GM12892 (cell line): ENCODE measurements around the gene C10orf71.

ENCODE experiments used
- POLR2A ChIP-seq: IDR thresholded peaks from 2 replicates; pipeline ENCODE4 v1.6.1; 2011; ENCODE audit warnings: low read depth, low read length, control low read depth
- POLR2AphosphoS5 ChIP-seq: IDR thresholded peaks from 2 replicates; pipeline ENCODE4 v1.6.1; 2011; ENCODE audit warnings: low read depth, low read length, control low read depth
- TAF1 ChIP-seq: IDR thresholded peaks from 2 replicates; pipeline ENCODE4 v1.6.1; 2011; ENCODE audit warnings: low read depth, mild to moderate bottlenecking, control low read depth, low read length, borderline replicate concordance

DNA sequence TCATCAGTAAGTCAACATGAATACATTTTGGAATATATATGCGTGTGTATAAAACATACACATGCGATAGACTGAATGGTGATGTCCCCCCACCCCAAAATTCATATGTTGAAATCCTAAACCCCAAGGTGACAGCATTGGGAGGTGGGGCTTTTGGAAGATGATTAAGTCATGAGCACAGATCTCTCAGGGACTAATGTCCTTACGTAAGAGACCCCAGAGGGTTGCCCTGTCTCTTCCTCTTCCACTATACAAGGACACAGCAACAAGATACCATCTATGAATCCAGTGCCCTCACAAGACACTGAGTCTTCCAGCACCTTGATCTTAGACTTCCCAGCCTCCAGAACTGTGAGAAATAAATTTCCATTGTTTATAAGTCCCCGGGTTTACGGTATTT, 74.4 kb downstream of the C10orf71 start:
- no peak for TF ChIP-seq TAF1
- TF ChIP-seq POLR2A = no peak
- no peak for TF ChIP-seq POLR2AphosphoS5
